ENCODE results near the gene CEP76.
A peak's percentile ranks its signal among the peaks of the same experiment; 100 is the strongest.

Gene CEP76, protein sequence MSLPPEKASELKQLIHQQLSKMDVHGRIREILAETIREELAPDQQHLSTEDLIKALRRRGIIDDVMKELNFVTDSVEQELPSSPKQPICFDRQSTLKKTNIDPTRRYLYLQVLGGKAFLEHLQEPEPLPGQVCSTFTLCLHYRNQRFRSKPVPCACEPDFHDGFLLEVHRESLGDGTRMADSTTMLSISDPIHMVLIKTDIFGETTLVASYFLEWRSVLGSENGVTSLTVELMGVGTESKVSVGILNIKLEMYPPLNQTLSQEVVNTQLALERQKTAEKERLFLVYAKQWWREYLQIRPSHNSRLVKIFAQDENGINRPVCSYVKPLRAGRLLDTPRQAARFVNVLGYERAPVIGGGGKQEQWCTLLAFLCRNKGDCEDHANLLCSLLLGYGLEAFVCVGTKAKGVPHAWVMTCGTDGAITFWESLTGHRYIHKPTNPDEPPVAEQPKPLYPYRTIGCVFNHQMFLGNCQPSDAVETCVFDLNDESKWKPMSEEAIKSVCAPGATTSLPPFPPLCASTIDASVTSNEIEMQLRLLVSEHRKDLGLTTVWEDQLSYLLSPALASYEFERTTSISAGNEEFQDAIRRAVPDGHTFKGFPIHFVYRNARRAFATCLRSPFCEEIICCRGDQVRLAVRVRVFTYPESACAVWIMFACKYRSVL

DNA sequence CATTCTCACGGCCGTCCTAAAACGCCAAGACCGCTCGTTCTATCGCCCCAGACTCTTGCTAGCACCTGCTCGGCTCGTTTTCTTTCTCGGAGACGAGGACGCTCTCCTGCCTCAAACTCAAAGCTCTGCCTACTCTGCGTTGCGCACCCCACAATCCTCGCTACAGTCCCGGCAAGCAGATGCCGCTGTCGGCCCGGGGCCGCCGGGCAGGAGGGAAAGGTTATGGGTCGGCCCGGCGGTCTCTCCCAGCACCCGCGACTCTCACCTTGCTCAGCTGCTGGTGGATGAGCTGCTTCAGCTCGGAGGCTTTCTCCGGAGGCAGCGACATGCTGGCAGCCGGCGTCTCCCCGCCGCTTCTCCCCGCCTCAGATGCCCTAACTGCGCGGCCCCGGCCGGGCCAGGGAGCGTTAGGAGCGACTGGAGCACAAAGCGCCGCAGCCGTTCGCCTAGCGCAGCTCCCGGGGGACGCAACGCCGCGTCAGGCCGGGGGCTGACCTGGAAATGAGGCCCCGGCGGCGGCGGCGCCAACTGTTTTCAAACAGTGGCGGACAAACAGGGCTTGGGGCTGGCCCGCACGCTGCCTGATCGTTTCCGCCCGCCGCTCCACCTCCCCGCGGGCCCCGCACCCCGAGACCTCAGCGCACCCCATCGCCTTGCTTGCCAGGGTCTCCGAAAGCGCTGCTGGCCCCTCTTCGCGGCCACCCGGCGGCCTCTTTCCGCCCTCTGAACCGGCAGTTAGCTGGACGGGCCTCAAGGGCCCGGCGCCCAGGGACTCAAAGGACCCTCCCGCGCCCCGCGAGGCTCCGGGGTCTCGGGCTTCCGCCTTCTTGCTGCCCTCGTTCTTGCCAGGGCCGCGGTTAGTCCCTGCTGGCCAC, at the start of gene CEP76, which contains the start of gene PSMG2:
Gene CEP76 (minus strand): TSS at position 503 of the 875 bp plus-strand sequence. CDS start 175 bp downstream, at position 328.
Gene PSMG2 (plus strand): TSS at position 822 of the 875 bp plus-strand sequence. CDS start 66 bp downstream, outside the sequence.
- FAIRE-seq (no peak), DNase-seq (ENCODE audit: low spot score) (peak; percentile 53)

DNA sequence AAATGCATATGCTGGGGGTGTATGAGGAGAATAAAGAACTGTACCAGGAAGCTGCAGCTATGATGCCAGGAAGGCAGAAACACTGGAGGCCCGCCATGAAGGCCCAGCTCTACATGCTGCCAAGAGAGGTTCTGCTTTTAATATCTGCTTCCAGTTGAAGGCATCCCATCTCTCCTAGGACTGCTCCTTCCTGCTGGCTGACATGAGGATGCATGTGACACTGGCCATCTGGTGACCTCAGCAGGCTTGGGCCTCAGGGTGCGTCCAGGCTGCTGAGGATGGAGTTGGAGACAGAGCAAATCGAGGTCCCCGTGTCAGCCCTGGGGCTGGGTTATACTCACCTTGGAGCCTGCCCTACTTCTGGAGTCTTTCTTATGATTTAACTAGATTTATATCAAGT, 49.4 kb upstream of the CEP76 start:
- FAIRE-seq (no peak), DNase-seq (ENCODE audit: low spot score) (no peak)

DNA sequence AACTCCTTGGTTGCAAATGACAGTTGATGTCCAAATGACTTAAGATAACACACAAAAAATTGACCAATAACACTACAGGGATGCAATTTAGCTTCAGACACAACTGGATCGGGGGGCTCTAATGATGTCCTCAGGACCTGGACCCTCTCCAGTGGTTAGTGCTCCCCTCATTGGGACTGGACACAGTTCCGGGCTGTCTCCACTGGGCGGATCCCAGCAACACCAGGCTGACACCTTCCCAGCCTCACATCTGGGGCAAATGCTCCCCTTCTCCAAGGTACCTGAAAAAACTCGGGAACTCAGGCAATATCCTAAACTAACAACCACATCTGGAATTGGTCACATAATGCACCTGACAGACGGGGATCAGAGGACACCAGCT, 49.0 kb upstream of the CEP76 start:
- FAIRE-seq (no peak), DNase-seq (ENCODE audit: low spot score) (no peak)

- DNase-seq (ENCODE audit: low spot score) (no peak), FAIRE-seq (no peak)
Measured at GRCh38 chr18:12750715-12751502, 48.4 kb upstream of the CEP76 start.

- FAIRE-seq = no peak
Measured at GRCh38 chr18:12750076-12750714, 47.7 kb upstream of the CEP76 start.

DNA sequence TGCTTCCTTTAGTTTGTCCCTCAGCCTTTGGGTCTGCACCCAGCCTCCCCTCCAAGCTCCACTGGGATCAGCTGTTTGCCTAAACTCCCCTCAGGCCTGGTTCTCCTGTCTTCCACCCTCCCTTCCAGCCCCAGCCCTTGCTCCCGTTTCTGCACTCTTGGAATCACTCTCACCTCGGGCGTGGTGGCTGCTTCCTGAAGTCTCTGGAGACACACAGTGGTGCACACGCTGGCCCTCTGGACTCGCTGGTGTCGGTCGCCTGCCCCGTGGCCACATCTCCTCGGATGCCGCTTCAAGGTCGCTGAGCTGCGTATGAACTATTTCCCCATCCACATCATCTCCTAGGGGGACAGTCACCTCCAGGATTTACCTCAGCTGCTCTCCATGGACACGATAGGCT, 46.6 kb upstream of the CEP76 start:
- FAIRE-seq = no peak
- no peak for DNase-seq (ENCODE audit: low spot score)

More at GRCh38 chr18:12750076-12750714, 47.7 kb upstream of the CEP76 start:
- peak; percentile 8 for DNase-seq (ENCODE audit: low spot score)

DNA sequence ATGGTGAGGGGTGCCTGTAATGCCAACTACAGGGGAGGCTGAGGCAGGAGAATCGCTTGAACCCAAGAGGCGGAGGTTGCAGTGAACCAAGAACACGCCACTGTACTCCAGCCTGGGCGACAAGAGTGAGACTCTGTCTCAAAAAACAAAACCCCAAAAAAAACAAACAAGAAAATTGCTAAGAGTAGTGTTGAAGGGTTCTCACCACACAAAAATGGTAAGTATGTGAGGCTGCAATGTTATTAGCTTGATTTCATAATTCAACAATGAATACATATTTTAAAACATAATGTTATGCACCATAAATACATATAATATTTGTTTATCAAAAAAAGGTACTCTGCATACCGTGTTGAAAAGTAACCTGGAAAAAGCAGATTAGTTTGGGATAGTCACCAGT, 46.1 kb upstream of the CEP76 start:
- DNase-seq (ENCODE audit: low spot score) (no peak), FAIRE-seq (no peak)

DNA sequence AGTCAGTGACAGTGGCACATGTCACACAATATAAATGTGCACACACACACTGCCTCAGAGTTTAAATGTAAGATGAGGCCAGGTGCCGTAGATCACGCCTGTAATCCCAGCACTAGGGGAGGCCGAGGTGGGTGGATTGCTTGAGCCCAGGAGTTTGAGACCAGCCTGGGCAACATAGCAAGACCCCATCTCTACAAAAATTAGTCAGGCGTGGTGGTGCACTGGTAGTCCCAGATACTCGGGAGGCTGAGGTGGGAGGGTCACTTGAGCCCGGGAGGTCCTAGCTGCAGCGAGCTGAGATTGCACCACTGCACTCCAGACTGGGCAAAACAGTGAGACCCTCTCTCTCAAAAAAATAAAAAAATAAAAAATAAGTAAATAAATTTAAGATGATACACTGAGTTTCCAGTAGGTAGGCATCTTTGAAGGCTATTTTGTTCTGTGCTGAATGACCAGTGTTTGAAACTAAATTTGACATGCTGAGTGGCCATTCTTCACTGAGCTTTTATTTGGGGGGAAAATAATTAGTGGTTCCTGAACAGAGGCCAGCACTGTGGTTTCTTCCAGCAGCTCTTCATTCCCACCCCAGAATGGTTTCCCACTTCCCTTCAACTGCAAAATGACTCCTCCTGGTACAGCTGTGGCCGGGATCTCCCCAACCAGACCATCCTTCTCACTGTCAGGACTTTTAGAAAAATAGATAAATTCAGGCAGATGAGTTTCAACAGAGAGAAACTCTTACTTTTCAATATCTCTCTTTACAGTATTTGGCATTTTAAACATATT, 45.2 kb upstream of the CEP76 start:
- FAIRE-seq (no peak), DNase-seq (ENCODE audit: low spot score) (no peak)

DNA sequence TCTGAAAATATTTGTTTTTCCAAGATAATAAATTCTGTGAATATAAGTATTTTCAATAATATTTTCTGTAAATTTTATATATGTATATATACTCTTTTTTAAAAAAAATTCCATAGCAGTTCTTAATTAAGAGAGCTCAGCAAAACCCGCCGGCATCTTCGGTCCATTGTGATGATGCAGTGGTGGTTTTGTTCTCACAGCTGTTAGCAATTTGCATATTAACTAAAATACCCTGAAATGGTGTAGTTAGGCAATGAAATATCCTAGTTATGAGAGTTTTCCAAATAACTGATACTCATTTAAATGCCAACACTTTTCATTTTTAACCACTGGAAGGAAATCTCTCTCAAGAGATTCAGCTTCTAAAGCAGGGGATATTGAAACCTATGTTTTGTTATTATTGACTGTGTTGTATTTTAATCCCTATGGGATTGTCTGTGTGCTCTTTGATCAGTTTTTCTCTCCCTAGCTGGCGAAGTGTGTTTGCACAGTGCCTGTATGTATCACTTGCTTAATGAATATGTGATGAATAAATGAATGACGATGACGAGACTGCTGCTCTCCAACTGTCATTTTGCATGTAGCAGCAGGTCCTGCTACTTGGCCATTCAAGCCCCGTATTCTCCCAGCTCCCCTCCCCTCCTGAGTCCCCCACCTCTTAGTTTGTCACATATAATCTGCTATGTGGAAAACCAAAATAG, 42.7 kb upstream of the CEP76 start:
- no peak for FAIRE-seq
- DNase-seq (ENCODE audit: low spot score) = no peak

DNA sequence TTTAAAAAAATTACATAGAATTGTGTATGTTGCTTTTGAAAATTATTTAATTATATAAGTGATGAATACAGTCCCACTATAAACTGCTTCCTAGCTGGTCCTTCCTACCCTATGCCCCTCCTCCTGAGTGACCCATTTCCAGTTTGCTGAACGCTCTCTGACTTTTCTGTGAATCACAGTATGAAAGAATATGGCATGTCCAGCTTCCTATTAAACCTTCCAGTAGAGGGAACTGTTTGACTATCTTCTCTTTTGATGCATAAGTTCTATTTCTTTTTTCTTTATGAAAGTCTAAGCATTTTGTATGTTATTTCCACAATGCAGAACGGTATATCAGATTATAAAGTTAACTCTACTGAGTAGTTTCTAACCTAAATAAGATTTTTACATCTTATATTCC, 41.6 kb upstream of the CEP76 start:
- peak; percentile 76 for FAIRE-seq
- DNase-seq (ENCODE audit: low spot score) = peak; percentile 58

- FAIRE-seq (no peak), DNase-seq (ENCODE audit: low spot score) (peak; percentile 45)
Measured at GRCh38 chr18:12742453-12742852, 39.9 kb upstream of the CEP76 start.

GRCh38 chr18:12741351-12741750, 38.8 kb upstream of the CEP76 start:
- DNase-seq (ENCODE audit: low spot score) (peak; percentile 15), FAIRE-seq (no peak)

DNA sequence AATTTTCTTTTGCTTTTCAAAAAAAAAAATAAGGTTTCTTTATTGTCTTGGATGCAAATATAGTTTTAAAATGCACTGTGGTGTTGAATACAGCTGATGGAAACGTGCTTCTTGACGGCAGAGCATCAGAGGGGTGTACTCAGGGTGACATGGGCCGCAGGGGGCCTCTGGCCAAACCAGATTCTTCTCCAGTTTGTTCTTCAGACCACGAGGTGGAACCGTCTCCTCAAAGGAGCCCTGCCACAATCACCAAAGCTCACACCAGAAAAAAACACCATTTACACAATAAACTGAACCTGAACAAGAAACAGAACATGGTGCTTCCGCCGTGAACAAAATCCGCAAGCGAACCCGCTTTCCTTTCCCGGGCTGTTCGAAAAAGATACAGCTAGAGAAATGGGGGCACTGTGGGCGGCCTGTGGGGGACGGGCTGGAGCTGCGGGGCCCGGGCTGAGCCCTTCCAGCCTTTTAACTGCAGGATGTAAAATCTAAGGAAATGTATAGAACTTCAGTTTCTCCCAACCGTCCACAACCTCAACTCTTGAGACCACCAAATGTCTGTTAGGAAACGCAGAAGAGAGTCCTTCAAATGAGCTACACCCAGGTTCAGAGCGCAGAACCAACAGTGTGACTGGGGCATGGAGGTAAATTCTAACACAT, 34.9 kb upstream of the CEP76 start:
- DNase-seq (ENCODE audit: low spot score) (no peak), FAIRE-seq (no peak)

DNA sequence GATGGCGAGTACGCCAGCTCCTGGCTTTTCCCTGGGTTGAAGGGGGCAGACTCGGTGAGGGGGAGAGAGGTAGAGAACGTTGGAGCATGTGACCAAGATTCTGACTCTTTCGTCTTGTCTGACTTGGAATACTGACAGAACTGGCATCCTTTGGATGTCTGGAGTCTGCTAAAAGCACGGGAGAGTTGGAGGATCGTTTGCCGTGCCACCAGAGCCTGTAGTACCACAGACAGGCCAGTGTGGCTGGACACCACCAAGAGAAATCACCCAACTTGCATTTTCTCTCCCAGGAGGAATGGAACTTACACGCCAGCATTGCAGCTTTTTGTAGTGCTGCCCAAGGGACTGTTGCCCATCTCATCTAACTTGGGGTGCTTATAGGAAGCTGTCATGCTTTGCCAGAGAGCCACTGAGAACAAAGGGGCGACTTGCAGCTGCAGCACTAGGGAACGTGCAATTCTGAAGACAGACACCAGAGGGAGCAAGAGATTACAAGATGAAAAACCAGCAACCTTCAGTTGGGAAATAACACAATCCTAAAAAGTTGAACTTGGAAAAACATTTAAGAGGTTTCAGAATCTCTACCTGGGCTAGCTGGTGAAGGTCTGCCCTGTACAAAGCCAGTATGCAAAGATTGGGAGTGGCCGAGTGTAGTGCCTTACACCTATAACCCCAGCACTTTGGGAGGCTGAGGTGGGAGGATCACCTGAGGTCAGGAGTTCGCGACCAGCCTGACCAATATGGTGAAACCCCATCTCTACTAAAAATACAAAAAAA, 24.4 kb upstream of the CEP76 start:
- FAIRE-seq (no peak), DNase-seq (ENCODE audit: low spot score) (peak; percentile 36)

DNA sequence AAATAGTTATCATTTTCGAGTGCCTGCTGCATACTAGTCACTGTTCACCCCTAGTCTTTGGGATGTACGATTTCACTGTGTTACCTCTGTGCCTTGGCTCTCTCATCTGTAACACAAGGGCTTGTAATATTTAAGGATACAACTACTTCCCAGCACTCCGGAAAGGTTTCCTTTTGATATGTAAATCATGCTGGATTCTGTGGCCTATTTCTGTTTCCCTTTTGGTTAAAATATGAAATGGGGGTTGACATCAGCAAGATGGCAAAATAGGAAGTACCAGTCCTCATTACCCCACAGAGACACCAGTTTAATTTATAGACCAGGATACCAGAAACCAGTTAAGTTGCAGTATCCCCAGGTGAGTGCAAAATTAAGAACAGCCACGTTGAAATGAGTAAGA, 23.8 kb upstream of the CEP76 start:
- FAIRE-seq (no peak), DNase-seq (ENCODE audit: low spot score) (no peak)

GRCh38 chr18:12722731-12723130, 20.2 kb upstream of the CEP76 start:
- no peak for FAIRE-seq

DNA sequence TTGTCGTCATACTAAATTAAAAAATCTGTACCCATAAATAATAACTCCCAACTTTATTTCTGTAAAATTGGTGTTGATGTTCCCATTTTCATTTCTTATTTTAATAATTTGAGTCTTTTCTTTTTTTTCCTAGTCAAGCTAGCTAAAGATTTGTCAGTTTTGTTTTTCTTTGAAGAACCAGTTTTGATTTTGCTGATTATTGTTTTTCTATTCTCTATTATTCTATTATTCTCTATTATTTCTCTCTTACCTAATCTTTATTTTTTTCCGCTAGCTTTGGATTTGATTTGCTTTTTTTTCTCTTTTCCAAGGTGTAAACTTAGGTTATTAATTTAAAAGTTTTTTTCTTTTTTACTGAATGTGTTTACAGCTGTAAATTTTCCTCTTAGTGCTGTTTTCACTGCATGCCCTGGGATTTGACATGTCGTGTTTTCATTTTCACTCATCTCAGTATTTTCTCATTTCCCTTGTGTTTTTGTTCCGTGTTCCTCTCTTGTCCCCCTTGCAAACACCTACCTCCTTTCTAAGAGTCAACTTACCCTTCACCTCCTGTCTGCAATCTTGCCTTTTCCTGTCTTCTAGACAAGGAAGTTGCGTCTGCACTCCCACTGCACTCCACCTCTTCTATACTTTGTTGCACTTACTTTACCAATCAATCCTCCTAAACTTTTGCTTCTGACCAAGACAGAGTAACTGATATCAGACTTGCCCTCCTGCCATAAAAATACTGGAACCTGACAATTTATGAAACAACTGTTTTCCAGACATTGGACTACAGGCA, 19.2 kb upstream of the CEP76 start:
- DNase-seq (ENCODE audit: low spot score) (no peak), FAIRE-seq (no peak)

More at GRCh38 chr18:12722731-12723130, 20.2 kb upstream of the CEP76 start:
- DNase-seq (ENCODE audit: low spot score) = no peak
